GM12875 (cell line): ENCODE data around the gene SLC22A2.

ENCODE experiments used
- H3K4me3 ChIP-seq: one replicate; pipeline ENCODE4 v1.5.1; 2011; ENCODE audit warnings: low read depth, low read length, control low read depth
- CTCF ChIP-seq: IDR thresholded peaks from 2 replicates; pipeline ENCODE4 v1.5.1; 2011; ENCODE audit warnings: low read depth, mild to moderate bottlenecking, control low read depth, inconsistent platforms, low read length, moderate library complexity, borderline replicate concordance; ENCODE audit not compliant: insufficient read depth

Gene SLC22A2

GRCh38 chr6:160222491-160222890, 36.1 kb downstream of the SLC22A2 start:
- no peak for TF ChIP-seq CTCF
- H3K4me3 ChIP-seq = no peak overlapping the region

GRCh38 chr6:160221918-160222317, 36.7 kb downstream of the SLC22A2 start:
- TF ChIP-seq CTCF = no peak
- H3K4me3 ChIP-seq = no peak overlapping the region

- H3K4me3 ChIP-seq = no peak overlapping the region
- no peak for TF ChIP-seq CTCF
Observed at GRCh38 chr6:160221423-160221822, 37.2 kb downstream of the SLC22A2 start.

- TF ChIP-seq CTCF = no peak
- no peak overlapping the region for H3K4me3 ChIP-seq
Observed at GRCh38 chr6:160218810-160219209, 39.8 kb downstream of the SLC22A2 start.

- no peak overlapping the region for H3K4me3 ChIP-seq
- no peak for TF ChIP-seq CTCF
Observed at GRCh38 chr6:160217863-160218262, 40.8 kb downstream of the SLC22A2 start.

GRCh38 chr6:160217073-160217472, 41.5 kb downstream of the SLC22A2 start:
- no peak for TF ChIP-seq CTCF
- no peak overlapping the region for H3K4me3 ChIP-seq

GRCh38 chr6:160215232-160215631, 43.4 kb downstream of the SLC22A2 start:
- H3K4me3 ChIP-seq = no peak overlapping the region
- TF ChIP-seq CTCF = no peak
